Lower leg skin (tissue), 4 donors: ENCODE measurements around the gene MAD1L1. TPM values are rescaled to one million over a fixed set of nuclear protein-coding genes. Genes with fewer than 3 reads are reported as not detected.

Experiments used
- DNase-seq, 2 donors: peaks; one replicate each; pipeline ENCODE4 v3.0.0-alpha.2; 2019; ENCODE audit warnings: low spot score in 2 of 2
- H3K4me3 ChIP-seq: fragments of 200-600 bp; sonication (generic); 2 replicates; pipeline ENCODE4 v1.5.1; 2017; ENCODE audit warnings: mild to moderate bottlenecking, low read depth; ENCODE audit not compliant: poor library complexity, severe bottlenecking
- POLR2A ChIP-seq, 2 donors: fragments of 450-650 bp; IDR thresholded peaks; one replicate each; pipeline ENCODE4 v1.6.1; 2016 to 2017; ENCODE audit warnings: antibody characterized with exemption in 2 of 2, mild to moderate bottlenecking in 1 of 2, moderate library complexity in 1 of 2
- WGBS, 2 donors: methylation state at CpG; one replicate each; pipeline ENCODE4 v1.1.5; 2018; 5-methylcytosine and 5-hydroxymethylcytosine counted together
- intact Hi-C: fragments of 100-400 bp; cut with DNase I; formaldehyde crosslinking; loops from one replicate; pipeline ENCODE4 v1.15.0; 2023; ENCODE audit warnings: low total_unique reads
- total RNA-seq, 4 donors: library from RNA; depleted of rRNA; stranded (reverse); fragments of >200 nt; gene quantifications; one replicate each; pipeline ENCODE4 v1.1.0, GENCODE V29; 2016
- TF ChIP-seq, protein P1 (sequence below), 3 donors: fragments of 450-650 bp; IDR thresholded peaks; one replicate each; pipeline ENCODE4 v1.5.1; 2016; ENCODE audit warnings: antibody characterized with exemption in 3 of 3, mild to moderate bottlenecking in 3 of 3, moderate library complexity in 2 of 3

The MAD1L1 gene
- total RNA-seq, 4 donors from 2014 or later = 37.7 to 77.8 (median 59.4) TPM

DNA sequence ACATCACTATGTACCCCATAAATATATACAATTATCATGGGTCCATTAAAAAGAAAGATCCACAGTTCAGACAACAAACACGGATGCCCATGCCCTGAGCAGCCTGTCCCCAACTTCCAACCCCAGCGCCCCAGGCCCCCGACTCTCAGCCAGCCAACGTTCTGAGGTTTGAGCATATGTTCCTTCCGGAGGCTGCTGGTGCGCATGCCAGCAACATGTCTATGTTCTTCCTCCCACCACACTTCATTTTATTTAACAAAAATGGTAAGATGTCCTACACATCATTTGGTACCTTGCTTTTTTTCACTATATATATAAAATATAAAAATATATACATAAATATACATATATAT lies 250.9 kb downstream of the MAD1L1 start:
- DNase-seq = no peak
- 85 to 93% methylated on average over 6 of the region's 6 CpGs for WGBS, 2 donors
- H3K4me3 ChIP-seq = no peak overlapping the region
- intact Hi-C loops = no loop called here
- TF ChIP-seq POLR2A (IDR thresholded peaks at IDR 0.05) = no peak
- TF ChIP-seq, protein P1, sequence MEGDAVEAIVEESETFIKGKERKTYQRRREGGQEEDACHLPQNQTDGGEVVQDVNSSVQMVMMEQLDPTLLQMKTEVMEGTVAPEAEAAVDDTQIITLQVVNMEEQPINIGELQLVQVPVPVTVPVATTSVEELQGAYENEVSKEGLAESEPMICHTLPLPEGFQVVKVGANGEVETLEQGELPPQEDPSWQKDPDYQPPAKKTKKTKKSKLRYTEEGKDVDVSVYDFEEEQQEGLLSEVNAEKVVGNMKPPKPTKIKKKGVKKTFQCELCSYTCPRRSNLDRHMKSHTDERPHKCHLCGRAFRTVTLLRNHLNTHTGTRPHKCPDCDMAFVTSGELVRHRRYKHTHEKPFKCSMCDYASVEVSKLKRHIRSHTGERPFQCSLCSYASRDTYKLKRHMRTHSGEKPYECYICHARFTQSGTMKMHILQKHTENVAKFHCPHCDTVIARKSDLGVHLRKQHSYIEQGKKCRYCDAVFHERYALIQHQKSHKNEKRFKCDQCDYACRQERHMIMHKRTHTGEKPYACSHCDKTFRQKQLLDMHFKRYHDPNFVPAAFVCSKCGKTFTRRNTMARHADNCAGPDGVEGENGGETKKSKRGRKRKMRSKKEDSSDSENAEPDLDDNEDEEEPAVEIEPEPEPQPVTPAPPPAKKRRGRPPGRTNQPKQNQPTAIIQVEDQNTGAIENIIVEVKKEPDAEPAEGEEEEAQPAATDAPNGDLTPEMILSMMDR (IDR thresholded peaks at IDR 0.05) = no peak

GRCh38 chr7:1981201-1981877 lies 251.4 kb downstream of the MAD1L1 start:
- WGBS, 2 donors = 89 to 93% methylated on average over 17 to 18 of the region's 19 CpGs
- no peak for DNase-seq
- no peak overlapping the region for H3K4me3 ChIP-seq
- TF ChIP-seq, protein P1 (IDR thresholded peaks at IDR 0.05) = no peak
- TF ChIP-seq POLR2A (IDR thresholded peaks at IDR 0.05) = no peak
- intact Hi-C loops = no loop called here

- intact Hi-C loops = no loop called here
- H3K4me3 ChIP-seq = no peak overlapping the region
- no peak for TF ChIP-seq POLR2A (IDR thresholded peaks at IDR 0.05)
- TF ChIP-seq, protein P1 (IDR thresholded peaks at IDR 0.05) = no peak
- WGBS, 2 donors = 69 to 75% methylated on average over 40 of the region's 40 CpGs
- DNase-seq = no peak
These were observed 252.9 kb downstream of the MAD1L1 start for GRCh38 chr7:1979591-1980560.

GRCh38 chr7:1978656-1979590 lies 253.8 kb downstream of the MAD1L1 start:
- intact Hi-C loops = no loop called here
- no peak for DNase-seq
- no peak for TF ChIP-seq POLR2A (IDR thresholded peaks at IDR 0.05)
- TF ChIP-seq, protein P1 (IDR thresholded peaks at IDR 0.05) = no peak
- no peak overlapping the region for H3K4me3 ChIP-seq
- WGBS, 2 donors = 93 to 94% methylated on average over 30 to 31 of the region's 31 CpGs

- no peak for DNase-seq
- TF ChIP-seq, protein P1 (IDR thresholded peaks at IDR 0.05) = no peak
- TF ChIP-seq POLR2A (IDR thresholded peaks at IDR 0.05) = no peak
- WGBS, 2 donors = 95 to 97% methylated on average over 15 of the region's 15 CpGs
- intact Hi-C loops = no loop called here
- no peak overlapping the region for H3K4me3 ChIP-seq
These were observed 254.8 kb downstream of the MAD1L1 start for GRCh38 chr7:1977876-1978441.
